OCI-LY3 (cell line): ENCODE measurements around the gene FCRL6.

Experiments
- H2AFZ ChIP-seq: fragments of 200-600, 300-600 bp; shearing (Covaris generic); 2 replicates; pipeline ENCODE4 v1.6.0; 2014; ENCODE audit warnings: antibody characterized with exemption, low read depth, low read length
- H3K27ac ChIP-seq: fragments of 200-600, 300-600 bp; sonication (generic); 2 replicates; pipeline ENCODE4 v1.5.1; 2014; ENCODE audit warnings: mild to moderate bottlenecking, low read length, moderate library complexity, mixed read lengths
- H3K27me3 ChIP-seq: fragments of 200-600, 300-600 bp; sonication (generic); 2 replicates; pipeline ENCODE4 v1.6.1; 2014; ENCODE audit warnings: low read depth, low read length, mixed read lengths
- H3K36me3 ChIP-seq: fragments of 200-600, 300-600 bp; sonication (generic); replicated peaks from 2 replicates; pipeline ENCODE3; 2014; ENCODE audit warnings: low read depth, low read length, mixed read lengths
- H3K4me1 ChIP-seq: fragments of 300-600, 200-600 bp; sonication (generic); 2 replicates; pipeline ENCODE4 v1.6.1; 2014; ENCODE audit warnings: low read length, mixed read lengths
- H3K4me2 ChIP-seq: fragments of 200-600, 300-600 bp; sonication (generic); 2 replicates; pipeline ENCODE4 v1.6.1; 2014; ENCODE audit warnings: low read length, mixed read lengths
- H3K4me3 ChIP-seq: fragments of 300-600, 200-600 bp; sonication (generic); 2 replicates; pipeline ENCODE4 v1.5.1; 2014; ENCODE audit warnings: antibody characterized with exemption, mild to moderate bottlenecking, low read length, moderate library complexity
- H3K79me2 ChIP-seq: fragments of 300-600, 200-600 bp; shearing (Covaris generic); 2 replicates; pipeline ENCODE4 v1.6.1; 2014; ENCODE audit warnings: mild to moderate bottlenecking, low read length, mixed read lengths
- H3K9ac ChIP-seq: fragments of 300-600, 200-600 bp; shearing (Covaris generic); 2 replicates; pipeline ENCODE4 v1.6.0; 2014; ENCODE audit warnings: mild to moderate bottlenecking, low read length, moderate library complexity
- H3K9me3 ChIP-seq: fragments of 200-600, 300-600 bp; shearing (Covaris generic); 2 replicates; pipeline ENCODE4 v1.6.1; 2014; ENCODE audit warnings: low read length, mixed read lengths; ENCODE audit not compliant: insufficient read depth
- H4K20me1 ChIP-seq: fragments of 200-600, 300-600 bp; sonication (generic); 2 replicates; pipeline ENCODE4 v1.6.1; 2016; ENCODE audit warnings: low read length, mixed read lengths; ENCODE audit not compliant: insufficient read depth
- EZH2phosphoT487 ChIP-seq: fragments of 200-600 bp; shearing (Covaris generic); IDR thresholded peaks from 2 replicates; pipeline ENCODE4 v1.6.1; 2018; ENCODE audit warnings: antibody characterized with exemption, mixed run types, low read depth
- TF ChIP-seq, protein P1 (sequence below): fragments of 200-600, 300-600 bp; sonication (generic); IDR thresholded peaks from 2 replicates; pipeline ENCODE4 v1.5.1; 2014; ENCODE audit warnings: antibody characterized with exemption, low read length, low read depth

Gene FCRL6

GRCh38 chr1:159841749-159842148, 39.6 kb downstream of the FCRL6 start:
- Histone ChIP-seq H3K4me2 (no peak overlapping the region), H2AFZ (no peak overlapping the region), H3K79me2 (no peaks in the 10 kb centered on the region), H3K4me1 (peaks cover 26% of the 10 kb centered on the region), H3K4me3 (no peak overlapping the region), H3K9me3 (no peaks in the 10 kb centered on the region), H3K27ac (no peak overlapping the region), H3K9ac (no peak overlapping the region), H4K20me1 (peaks cover 7% of the 10 kb centered on the region; the same call in 1 of the 2 replicates), H3K27me3 (peaks cover 65% of the 10 kb centered on the region), H3K36me3 (no peaks in the 10 kb centered on the region)
- TF ChIP-seq, protein P1, sequence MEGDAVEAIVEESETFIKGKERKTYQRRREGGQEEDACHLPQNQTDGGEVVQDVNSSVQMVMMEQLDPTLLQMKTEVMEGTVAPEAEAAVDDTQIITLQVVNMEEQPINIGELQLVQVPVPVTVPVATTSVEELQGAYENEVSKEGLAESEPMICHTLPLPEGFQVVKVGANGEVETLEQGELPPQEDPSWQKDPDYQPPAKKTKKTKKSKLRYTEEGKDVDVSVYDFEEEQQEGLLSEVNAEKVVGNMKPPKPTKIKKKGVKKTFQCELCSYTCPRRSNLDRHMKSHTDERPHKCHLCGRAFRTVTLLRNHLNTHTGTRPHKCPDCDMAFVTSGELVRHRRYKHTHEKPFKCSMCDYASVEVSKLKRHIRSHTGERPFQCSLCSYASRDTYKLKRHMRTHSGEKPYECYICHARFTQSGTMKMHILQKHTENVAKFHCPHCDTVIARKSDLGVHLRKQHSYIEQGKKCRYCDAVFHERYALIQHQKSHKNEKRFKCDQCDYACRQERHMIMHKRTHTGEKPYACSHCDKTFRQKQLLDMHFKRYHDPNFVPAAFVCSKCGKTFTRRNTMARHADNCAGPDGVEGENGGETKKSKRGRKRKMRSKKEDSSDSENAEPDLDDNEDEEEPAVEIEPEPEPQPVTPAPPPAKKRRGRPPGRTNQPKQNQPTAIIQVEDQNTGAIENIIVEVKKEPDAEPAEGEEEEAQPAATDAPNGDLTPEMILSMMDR = no peak

- H3K4me2 ChIP-seq = no peak overlapping the region
- H3K9me3 ChIP-seq = no peaks in the 10 kb centered on the region
Measured at GRCh38 chr1:159843459-159843858, 41.3 kb downstream of the FCRL6 start.

GRCh38 chr1:159845751-159846629, 43.8 kb downstream of the FCRL6 start:
- no peak overlapping the region for H3K4me3 ChIP-seq
- H4K20me1 ChIP-seq = no peaks in the 10 kb centered on the region
- H2AFZ ChIP-seq = no peak overlapping the region
- no peaks in the 10 kb centered on the region for H3K9me3 ChIP-seq
- H3K27ac ChIP-seq = no peak overlapping the region
- TF ChIP-seq, protein P1 = no peak
- no peak for TF ChIP-seq EZH2phosphoT487
- no peaks in the 10 kb centered on the region for H3K4me1 ChIP-seq
- no peak overlapping the region for H3K9ac ChIP-seq
- H3K36me3 ChIP-seq = no peaks in the 10 kb centered on the region
- H3K4me2 ChIP-seq = no peak overlapping the region
- no peaks in the 10 kb centered on the region for H3K79me2 ChIP-seq
- H3K27me3 ChIP-seq = peaks cover 77% of the 10 kb centered on the region

More at GRCh38 chr1:159843459-159843858, 41.3 kb downstream of the FCRL6 start:
- H3K36me3 ChIP-seq = no peaks in the 10 kb centered on the region
- H4K20me1 ChIP-seq = peaks cover 4% of the 10 kb centered on the region; the same call in 1 of the 2 replicates
- peaks cover 22% of the 10 kb centered on the region for H3K4me1 ChIP-seq
- H3K4me3 ChIP-seq = no peak overlapping the region
- H2AFZ ChIP-seq = no peak overlapping the region
- H3K79me2 ChIP-seq = no peaks in the 10 kb centered on the region
- TF ChIP-seq EZH2phosphoT487 = no peak
- TF ChIP-seq, protein P1 = no peak
- H3K27me3 ChIP-seq = peaks cover 66% of the 10 kb centered on the region
- H3K27ac ChIP-seq = no peak overlapping the region
- H3K9ac ChIP-seq = no peak overlapping the region

DNA sequence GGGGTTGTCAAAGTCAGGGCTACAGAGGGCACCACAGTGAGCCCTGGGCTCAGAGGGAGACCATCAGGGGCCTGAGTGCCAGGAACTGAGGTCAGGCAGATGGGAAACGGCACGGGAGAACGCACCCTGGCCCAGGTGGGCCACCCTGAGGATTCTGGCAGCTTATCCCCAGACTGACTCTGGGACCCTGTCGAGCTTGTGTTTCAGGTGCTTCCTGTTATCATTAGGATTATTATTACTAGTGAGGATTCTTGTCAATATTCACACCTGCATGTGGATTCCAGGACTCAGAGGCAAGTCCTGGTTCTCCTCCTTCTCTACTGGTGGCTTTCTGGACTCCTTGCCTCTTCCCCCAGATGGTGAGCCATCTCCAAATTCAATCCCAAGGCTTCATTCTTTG, 45.1 kb downstream of the FCRL6 start:
- no peak overlapping the region for H3K4me3 ChIP-seq
- no peak for TF ChIP-seq EZH2phosphoT487
- TF ChIP-seq, protein P1 = no peak
- H3K27ac ChIP-seq = no peak overlapping the region
- H3K9me3 ChIP-seq = no peaks in the 10 kb centered on the region
- no peaks in the 10 kb centered on the region for H3K36me3 ChIP-seq
- no peak overlapping the region for H3K9ac ChIP-seq
- H3K4me1 ChIP-seq = no peaks in the 10 kb centered on the region
- H3K4me2 ChIP-seq = no peak overlapping the region
- no peak overlapping the region for H2AFZ ChIP-seq
- peaks cover 70% of the 10 kb centered on the region for H3K27me3 ChIP-seq
- no peaks in the 10 kb centered on the region for H4K20me1 ChIP-seq
- no peaks in the 10 kb centered on the region for H3K79me2 ChIP-seq
